ENCODE data around the gene IL17REL.

Gene IL17REL

GRCh38 chr22:49956914-49957825 lies 55.4 kb downstream of the IL17REL start:
- DNase-seq (ENCODE audit: extremely low read depth, low read depth), result no peak
- H3K4me3 ChIP-seq (replicated peaks; ENCODE audit: low read depth, low read length), result no peak overlapping the region
- no peak for TF ChIP-seq CTCF (IDR thresholded peaks at IDR 0.05; ENCODE audit: low read depth, low read length, missing control alignments)

- no peak for DNase-seq (ENCODE audit: extremely low read depth, low read depth)
- H3K4me3 ChIP-seq (replicated peaks; ENCODE audit: low read depth, low read length), result no peak overlapping the region
- TF ChIP-seq CTCF (IDR thresholded peaks at IDR 0.05; ENCODE audit: low read depth, low read length, missing control alignments), result no peak
Observed at GRCh38 chr22:49956418-49956770, 56.2 kb downstream of the IL17REL start.

- no peak for TF ChIP-seq CTCF (IDR thresholded peaks at IDR 0.05; ENCODE audit: low read depth, low read length, missing control alignments)
- no peak for DNase-seq (ENCODE audit: extremely low read depth, low read depth)
Observed at GRCh38 chr22:49955581-49956417, 56.8 kb downstream of the IL17REL start.

GRCh38 chr22:49954991-49955580 lies 57.5 kb downstream of the IL17REL start:
- DNase-seq (ENCODE audit: extremely low read depth, low read depth), result no peak
- no peak overlapping the region for H3K4me3 ChIP-seq (replicated peaks; ENCODE audit: low read depth, low read length)
- no peak for TF ChIP-seq CTCF (IDR thresholded peaks at IDR 0.05; ENCODE audit: low read depth, low read length, missing control alignments)

More at GRCh38 chr22:49955581-49956417, 56.8 kb downstream of the IL17REL start:
- no peak overlapping the region for H3K4me3 ChIP-seq (replicated peaks; ENCODE audit: low read depth, low read length)

- DNase-seq (ENCODE audit: extremely low read depth, low read depth), result no peak
- H3K4me3 ChIP-seq (replicated peaks; ENCODE audit: low read depth, low read length), result no peak overlapping the region
- TF ChIP-seq CTCF (IDR thresholded peaks at IDR 0.05; ENCODE audit: low read depth, low read length, missing control alignments), result no peak
Observed at GRCh38 chr22:49954354-49954753, 58.2 kb downstream of the IL17REL start.

- no peak for TF ChIP-seq CTCF (IDR thresholded peaks at IDR 0.05; ENCODE audit: low read depth, low read length, missing control alignments)
- no peak for DNase-seq (ENCODE audit: extremely low read depth, low read depth)
- no peak overlapping the region for H3K4me3 ChIP-seq (replicated peaks; ENCODE audit: low read depth, low read length)
Observed at GRCh38 chr22:49953680-49954344, 58.8 kb downstream of the IL17REL start.

All from HFF-Myc (cell line).